HG03159 (cell line): ENCODE results near the gene RAB11FIP5.
"Not testable (repeated sequence)": the region's sequence is repeated elsewhere in the genome, so short reads cannot be mapped to it uniquely, and the experiment has no call there.

Source experiments
- ATAC-seq: cut with Tn5 transposase; IDR thresholded peaks from one replicate; pipeline ENCODE4 v1.9.1; 2021; ENCODE audit warnings: mild to moderate bottlenecking, moderate library complexity; ENCODE audit not compliant: unreplicated experiment

Gene RAB11FIP5

GRCh38 chr2:73110168-73111072 lies 2.3 kb downstream of the RAB11FIP5 start:
- no peak for ATAC-seq

GRCh38 chr2:73109431-73110167 lies 3.1 kb downstream of the RAB11FIP5 start:
- ATAC-seq, result no peak

- no peak for ATAC-seq
Measured at GRCh38 chr2:73107211-73107926, 5.4 kb downstream of the RAB11FIP5 start.

- no peak for ATAC-seq
Measured at GRCh38 chr2:73106791-73107190, 6.0 kb downstream of the RAB11FIP5 start.

- ATAC-seq, result no peak
Measured at GRCh38 chr2:73105511-73105971, 7.2 kb downstream of the RAB11FIP5 start.

GRCh38 chr2:73104933-73105332 lies 7.8 kb downstream of the RAB11FIP5 start:
- no peak for ATAC-seq

GRCh38 chr2:73103018-73103542 lies 9.7 kb downstream of the RAB11FIP5 start:
- no peak for ATAC-seq

GRCh38 chr2:73101626-73102256 lies 11.0 kb downstream of the RAB11FIP5 start:
- no peak for ATAC-seq

- ATAC-seq, result no peak
Measured at GRCh38 chr2:73100956-73101355, 11.8 kb downstream of the RAB11FIP5 start.

- ATAC-seq, result no peak
Measured at GRCh38 chr2:73099486-73099885, 13.3 kb downstream of the RAB11FIP5 start.

- ATAC-seq, result no peak
Measured at GRCh38 chr2:73095910-73096309, 16.8 kb downstream of the RAB11FIP5 start.

GRCh38 chr2:73093601-73094218 lies 19.0 kb downstream of the RAB11FIP5 start:
- ATAC-seq, result not testable (repeated sequence)

GRCh38 chr2:73092146-73092783 lies 20.5 kb downstream of the RAB11FIP5 start:
- no peak for ATAC-seq

- ATAC-seq, result no peak
Measured at GRCh38 chr2:73091696-73092095, 21.1 kb downstream of the RAB11FIP5 start.

GRCh38 chr2:73091164-73091563 lies 21.6 kb downstream of the RAB11FIP5 start:
- no peak for ATAC-seq

- ATAC-seq, result no peak
Measured at GRCh38 chr2:73089270-73090030, 23.3 kb downstream of the RAB11FIP5 start.

- ATAC-seq, result no peak
Measured at GRCh38 chr2:73088703-73089102, 24.0 kb downstream of the RAB11FIP5 start.

GRCh38 chr2:73088211-73088610 lies 24.5 kb downstream of the RAB11FIP5 start:
- ATAC-seq, result no peak

GRCh38 chr2:73087311-73087710 lies 25.4 kb downstream of the RAB11FIP5 start:
- no peak for ATAC-seq
